Measurements from ENCODE around the gene PRR36.

Gene PRR36

GRCh38 chr19:7862413-7862951, 11.7 kb downstream of the PRR36 start:
- Histone ChIP-seq H3K27me3 (ENCODE audit: insufficient read depth, poor library complexity, severe bottlenecking) (peaks cover 4% of the 10 kb centered on the region), H3K27ac (replicated peaks) (no peak overlapping the region), H3K4me3 (replicated peaks; ENCODE audit: insufficient read depth, low read length) (peak overlapping the region; percentile 10; the same call in 1 of the 2 replicates)
- peak in 1 of 2 experiments; percentile 44 for DNase-seq (ENCODE audit: low read depth in 1 of 2, low spot score in 1 of 2)
- no peak for TF ChIP-seq SPI1 (IDR thresholded peaks at IDR 0.05; ENCODE audit: borderline replicate concordance, low read depth)
- TF ChIP-seq, protein P1, sequence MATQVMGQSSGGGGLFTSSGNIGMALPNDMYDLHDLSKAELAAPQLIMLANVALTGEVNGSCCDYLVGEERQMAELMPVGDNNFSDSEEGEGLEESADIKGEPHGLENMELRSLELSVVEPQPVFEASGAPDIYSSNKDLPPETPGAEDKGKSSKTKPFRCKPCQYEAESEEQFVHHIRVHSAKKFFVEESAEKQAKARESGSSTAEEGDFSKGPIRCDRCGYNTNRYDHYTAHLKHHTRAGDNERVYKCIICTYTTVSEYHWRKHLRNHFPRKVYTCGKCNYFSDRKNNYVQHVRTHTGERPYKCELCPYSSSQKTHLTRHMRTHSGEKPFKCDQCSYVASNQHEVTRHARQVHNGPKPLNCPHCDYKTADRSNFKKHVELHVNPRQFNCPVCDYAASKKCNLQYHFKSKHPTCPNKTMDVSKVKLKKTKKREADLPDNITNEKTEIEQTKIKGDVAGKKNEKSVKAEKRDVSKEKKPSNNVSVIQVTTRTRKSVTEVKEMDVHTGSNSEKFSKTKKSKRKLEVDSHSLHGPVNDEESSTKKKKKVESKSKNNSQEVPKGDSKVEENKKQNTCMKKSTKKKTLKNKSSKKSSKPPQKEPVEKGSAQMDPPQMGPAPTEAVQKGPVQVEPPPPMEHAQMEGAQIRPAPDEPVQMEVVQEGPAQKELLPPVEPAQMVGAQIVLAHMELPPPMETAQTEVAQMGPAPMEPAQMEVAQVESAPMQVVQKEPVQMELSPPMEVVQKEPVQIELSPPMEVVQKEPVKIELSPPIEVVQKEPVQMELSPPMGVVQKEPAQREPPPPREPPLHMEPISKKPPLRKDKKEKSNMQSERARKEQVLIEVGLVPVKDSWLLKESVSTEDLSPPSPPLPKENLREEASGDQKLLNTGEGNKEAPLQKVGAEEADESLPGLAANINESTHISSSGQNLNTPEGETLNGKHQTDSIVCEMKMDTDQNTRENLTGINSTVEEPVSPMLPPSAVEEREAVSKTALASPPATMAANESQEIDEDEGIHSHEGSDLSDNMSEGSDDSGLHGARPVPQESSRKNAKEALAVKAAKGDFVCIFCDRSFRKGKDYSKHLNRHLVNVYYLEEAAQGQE (IDR thresholded peaks at IDR 0.05; ENCODE audit: insufficient replicate concordance, low read depth) = no peak
- TF ChIP-seq GABPA (IDR thresholded peaks at IDR 0.05; ENCODE audit: low read depth) = no peak

GRCh38 chr19:7861619-7862412, 12.4 kb downstream of the PRR36 start:
- Histone ChIP-seq H3K4me3 (replicated peaks; ENCODE audit: insufficient read depth, low read length) (peak overlapping the region; percentile 10; the same call in 1 of the 2 replicates), H3K27ac (replicated peaks) (no peak overlapping the region), H3K27me3 (ENCODE audit: insufficient read depth, poor library complexity, severe bottlenecking) (peaks cover 4% of the 10 kb centered on the region)
- no peak for DNase-seq (ENCODE audit: low read depth in 1 of 2, low spot score in 1 of 2)
- TF ChIP-seq, protein P2, sequence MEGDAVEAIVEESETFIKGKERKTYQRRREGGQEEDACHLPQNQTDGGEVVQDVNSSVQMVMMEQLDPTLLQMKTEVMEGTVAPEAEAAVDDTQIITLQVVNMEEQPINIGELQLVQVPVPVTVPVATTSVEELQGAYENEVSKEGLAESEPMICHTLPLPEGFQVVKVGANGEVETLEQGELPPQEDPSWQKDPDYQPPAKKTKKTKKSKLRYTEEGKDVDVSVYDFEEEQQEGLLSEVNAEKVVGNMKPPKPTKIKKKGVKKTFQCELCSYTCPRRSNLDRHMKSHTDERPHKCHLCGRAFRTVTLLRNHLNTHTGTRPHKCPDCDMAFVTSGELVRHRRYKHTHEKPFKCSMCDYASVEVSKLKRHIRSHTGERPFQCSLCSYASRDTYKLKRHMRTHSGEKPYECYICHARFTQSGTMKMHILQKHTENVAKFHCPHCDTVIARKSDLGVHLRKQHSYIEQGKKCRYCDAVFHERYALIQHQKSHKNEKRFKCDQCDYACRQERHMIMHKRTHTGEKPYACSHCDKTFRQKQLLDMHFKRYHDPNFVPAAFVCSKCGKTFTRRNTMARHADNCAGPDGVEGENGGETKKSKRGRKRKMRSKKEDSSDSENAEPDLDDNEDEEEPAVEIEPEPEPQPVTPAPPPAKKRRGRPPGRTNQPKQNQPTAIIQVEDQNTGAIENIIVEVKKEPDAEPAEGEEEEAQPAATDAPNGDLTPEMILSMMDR (IDR thresholded peaks at IDR 0.05; ENCODE audit: insufficient read depth, low read length) = no peak
- TF ChIP-seq POLR2AphosphoS5 (IDR thresholded peaks at IDR 0.05; ENCODE audit: low read depth) (no peak), GABPA (IDR thresholded peaks at IDR 0.05; ENCODE audit: low read depth) (no peak), SPI1 (IDR thresholded peaks at IDR 0.05; ENCODE audit: borderline replicate concordance, low read depth) (no peak)
- TF ChIP-seq, protein P1 (IDR thresholded peaks at IDR 0.05; ENCODE audit: insufficient replicate concordance, low read depth) = no peak

- Histone ChIP-seq H3K4me3 (replicated peaks; ENCODE audit: insufficient read depth, low read length) (no peak overlapping the region), H3K27me3 (ENCODE audit: insufficient read depth, poor library complexity, severe bottlenecking) (peaks cover 4% of the 10 kb centered on the region), H3K27ac (replicated peaks) (no peak overlapping the region)
- TF ChIP-seq POLR2AphosphoS5 (IDR thresholded peaks at IDR 0.05; ENCODE audit: low read depth) (no peak), GABPA (IDR thresholded peaks at IDR 0.05; ENCODE audit: low read depth) (no peak), SPI1 (IDR thresholded peaks at IDR 0.05; ENCODE audit: borderline replicate concordance, low read depth) (no peak)
- TF ChIP-seq, protein P2 (IDR thresholded peaks at IDR 0.05; ENCODE audit: insufficient read depth, low read length) = no peak
- TF ChIP-seq, protein P1 (IDR thresholded peaks at IDR 0.05; ENCODE audit: insufficient replicate concordance, low read depth) = no peak
- DNase-seq (ENCODE audit: low read depth in 1 of 2, low spot score in 1 of 2) = no peak
Observed at GRCh38 chr19:7860714-7861618, 13.2 kb downstream of the PRR36 start.
